Omental fat pad (tissue), 4 donors: ENCODE measurements around the gene SLC12A7. TPM values are rescaled to one million over a fixed set of nuclear protein-coding genes. Genes with fewer than 3 reads are reported as not detected.

Experiments
- ATAC-seq: fragments of 150-250 bp; one replicate; pipeline ENCODE4 v1.9.1; 2016; ENCODE audit warnings: mild to moderate bottlenecking, moderate library complexity; ENCODE audit not compliant: low FRiP score
- DNase-seq: peaks from one replicate; pipeline ENCODE4 v3.0.0-alpha.2; 2019; ENCODE audit warnings: low spot score
- total RNA-seq, 4 donors: library from RNA; depleted of rRNA; stranded (reverse); fragments of >200 nt; gene quantifications; one replicate each; pipeline ENCODE4 v1.1.0, GENCODE V29; 2016
- TF ChIP-seq, protein P1 (sequence below), 3 donors: fragments of 450-650 bp; IDR thresholded peaks; one replicate each; pipeline ENCODE4 v1.5.1; 2016 to 2017; ENCODE audit warnings: antibody characterized with exemption in 3 of 3, mild to moderate bottlenecking in 3 of 3, moderate library complexity in 2 of 3

Gene SLC12A7
- total RNA-seq, 4 donors from 2014 or later: 17.2 to 39.0 (median 27.5) TPM

- DNase-seq (no peak), ATAC-seq (no peak)
- TF ChIP-seq, protein P1, sequence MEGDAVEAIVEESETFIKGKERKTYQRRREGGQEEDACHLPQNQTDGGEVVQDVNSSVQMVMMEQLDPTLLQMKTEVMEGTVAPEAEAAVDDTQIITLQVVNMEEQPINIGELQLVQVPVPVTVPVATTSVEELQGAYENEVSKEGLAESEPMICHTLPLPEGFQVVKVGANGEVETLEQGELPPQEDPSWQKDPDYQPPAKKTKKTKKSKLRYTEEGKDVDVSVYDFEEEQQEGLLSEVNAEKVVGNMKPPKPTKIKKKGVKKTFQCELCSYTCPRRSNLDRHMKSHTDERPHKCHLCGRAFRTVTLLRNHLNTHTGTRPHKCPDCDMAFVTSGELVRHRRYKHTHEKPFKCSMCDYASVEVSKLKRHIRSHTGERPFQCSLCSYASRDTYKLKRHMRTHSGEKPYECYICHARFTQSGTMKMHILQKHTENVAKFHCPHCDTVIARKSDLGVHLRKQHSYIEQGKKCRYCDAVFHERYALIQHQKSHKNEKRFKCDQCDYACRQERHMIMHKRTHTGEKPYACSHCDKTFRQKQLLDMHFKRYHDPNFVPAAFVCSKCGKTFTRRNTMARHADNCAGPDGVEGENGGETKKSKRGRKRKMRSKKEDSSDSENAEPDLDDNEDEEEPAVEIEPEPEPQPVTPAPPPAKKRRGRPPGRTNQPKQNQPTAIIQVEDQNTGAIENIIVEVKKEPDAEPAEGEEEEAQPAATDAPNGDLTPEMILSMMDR (IDR thresholded peaks at IDR 0.05): no peak
These were observed 28.9 kb upstream of the SLC12A7 start for GRCh38 chr5:1140818-1141189.

DNA sequence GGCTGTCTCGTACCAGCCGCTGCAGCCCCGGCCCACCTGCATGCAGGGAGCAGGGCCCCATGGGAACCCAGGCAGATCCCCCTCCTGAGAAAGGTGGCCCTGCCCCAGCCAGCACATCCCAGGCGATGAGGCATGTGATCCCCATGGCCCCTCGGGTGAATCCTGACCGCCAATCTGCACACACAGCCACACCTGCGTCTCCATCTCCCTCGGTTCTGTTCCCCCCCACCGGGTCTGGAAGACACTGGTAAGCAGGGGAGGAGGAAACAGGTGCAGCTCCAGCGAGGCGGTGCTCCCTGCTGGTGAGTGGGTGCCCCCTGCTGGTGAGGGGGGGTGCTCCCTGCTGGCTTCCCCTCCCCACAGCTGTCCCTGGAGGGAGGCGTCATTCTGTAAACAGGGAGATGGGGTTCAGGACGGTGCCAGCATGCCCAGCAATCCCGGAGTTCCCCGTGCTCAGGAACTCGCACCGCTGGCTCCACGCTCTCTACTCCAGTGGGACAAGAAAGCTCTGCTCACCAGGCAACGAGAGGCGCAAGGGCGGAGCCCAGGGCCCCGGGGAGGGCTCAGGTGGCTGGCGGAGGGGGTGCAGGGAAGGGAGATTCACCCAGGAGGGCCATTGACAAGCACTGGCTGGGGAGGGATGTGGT, 28.4 kb upstream of the SLC12A7 start:
- peak; percentile 86 for ATAC-seq
- TF ChIP-seq, protein P1 (IDR thresholded peaks at IDR 0.05): peak in 1 of 3 donors; percentile 35
- peak; percentile 76 for DNase-seq

DNA sequence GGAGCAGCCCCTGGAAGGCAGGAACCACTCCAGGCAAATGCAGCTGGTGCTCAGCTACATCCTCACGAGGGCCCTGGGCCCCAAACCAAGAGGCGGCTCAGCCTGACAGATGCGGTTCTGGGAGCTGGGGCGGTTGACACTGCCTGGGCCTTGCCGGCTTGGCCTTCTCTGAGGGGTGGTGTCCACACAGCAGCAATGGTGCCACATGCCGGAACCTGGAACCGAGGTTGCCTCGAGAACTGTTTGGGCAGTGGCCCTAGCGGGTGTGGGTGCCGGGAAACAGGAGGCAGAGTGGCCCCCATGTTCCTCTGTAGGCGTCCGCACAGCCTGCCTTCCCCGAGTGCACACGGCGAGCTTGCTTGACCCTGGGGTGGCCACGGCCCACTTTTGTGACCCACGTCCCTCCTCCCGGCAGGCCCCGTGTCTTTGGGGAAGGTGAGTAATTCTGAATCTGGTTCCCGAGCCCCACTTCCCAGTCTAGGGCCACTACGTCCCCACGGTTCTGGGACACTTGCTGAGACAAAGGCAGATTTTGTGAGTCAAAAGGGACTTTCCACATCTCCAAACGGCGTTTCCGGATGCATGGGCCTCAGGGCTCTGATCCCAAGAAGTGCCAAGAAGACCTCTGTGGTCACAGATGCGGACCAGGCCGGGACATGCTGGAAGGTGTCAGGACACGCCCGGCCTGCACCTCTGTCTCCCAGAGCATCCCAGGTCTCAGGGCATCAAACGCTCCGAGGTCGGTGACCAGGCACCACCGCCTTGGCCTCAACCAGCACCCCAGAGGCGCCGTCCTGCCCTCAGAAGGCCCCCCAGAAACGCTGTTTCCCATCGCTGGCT, 27.7 kb upstream of the SLC12A7 start:
- TF ChIP-seq, protein P1 (IDR thresholded peaks at IDR 0.05): no peak
- DNase-seq: no peak
- no peak for ATAC-seq

- ATAC-seq: no peak
These were observed 26.8 kb upstream of the SLC12A7 start for GRCh38 chr5:1138445-1139245.

DNA sequence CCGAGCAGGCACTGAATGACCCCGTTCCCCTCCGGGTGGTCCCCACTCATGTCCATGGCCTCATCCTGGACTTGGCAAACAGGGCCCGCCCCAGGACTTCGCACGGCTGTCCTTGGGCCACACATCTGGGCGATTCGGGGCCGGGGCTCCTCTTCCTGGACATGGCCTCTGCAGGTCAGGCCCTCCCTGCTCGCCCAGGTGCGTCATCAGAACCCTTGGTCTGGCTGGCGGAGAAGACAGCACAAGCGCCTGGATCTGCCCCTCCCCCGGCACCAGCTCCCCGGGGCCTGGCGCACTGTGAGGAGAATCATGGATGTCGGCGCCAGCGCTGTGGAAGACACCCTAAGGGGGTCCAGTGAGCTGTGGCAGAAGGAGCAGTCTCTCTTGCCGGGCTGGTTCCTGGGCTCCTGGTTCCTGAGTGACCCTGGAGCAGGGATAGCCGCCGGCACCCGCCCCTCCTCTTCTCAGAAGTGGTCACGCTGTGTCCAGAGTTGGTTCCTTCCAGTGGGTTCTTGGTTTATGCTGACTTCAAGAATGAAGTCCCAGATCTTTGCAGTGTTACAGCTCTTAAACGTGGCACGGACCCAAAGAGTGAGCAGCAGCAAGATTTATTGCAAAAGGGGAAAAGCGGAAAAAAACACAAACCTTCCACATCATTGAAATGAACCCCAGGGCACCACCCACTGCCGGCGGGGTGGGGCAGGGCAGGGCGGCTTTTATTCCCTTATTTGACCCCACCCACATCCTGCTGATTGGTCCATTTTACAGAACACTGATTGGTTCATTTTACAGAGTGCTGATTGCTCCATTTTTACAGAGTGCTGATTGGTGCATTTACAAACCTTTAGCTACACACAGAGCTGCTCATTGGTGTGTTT, 25.9 kb upstream of the SLC12A7 start:
- no peak for ATAC-seq
- no peak for DNase-seq
- TF ChIP-seq, protein P1 (IDR thresholded peaks at IDR 0.05): no peak

More at GRCh38 chr5:1138445-1139245, 26.8 kb upstream of the SLC12A7 start:
- TF ChIP-seq, protein P1 (IDR thresholded peaks at IDR 0.05): no peak
- no peak for DNase-seq

DNA sequence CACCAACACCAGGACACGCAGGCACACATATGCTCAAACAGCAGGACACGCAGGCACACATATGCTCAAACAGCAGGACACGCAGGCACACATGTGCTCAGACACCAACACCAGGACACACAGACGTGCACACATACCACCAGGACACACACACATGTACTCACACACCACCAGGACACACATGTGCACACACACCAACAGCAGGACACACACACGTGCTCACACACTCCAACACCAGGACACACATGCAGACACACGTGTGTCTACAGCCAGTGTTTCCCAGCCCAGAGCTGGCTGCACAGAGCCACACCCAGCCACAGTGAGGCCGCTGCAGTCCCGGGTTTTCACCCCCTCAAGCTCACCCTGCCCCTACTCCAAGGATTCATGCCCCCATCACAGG, 25.0 kb upstream of the SLC12A7 start:
- no peak for DNase-seq
- TF ChIP-seq, protein P1 (IDR thresholded peaks at IDR 0.05): no peak
- ATAC-seq: no peak
